Measurements from ENCODE around the gene LEFTY1. TPM values are rescaled to one million over a fixed set of nuclear protein-coding genes. Genes with fewer than 3 reads are reported as not detected.

The LEFTY1 gene
- total RNA-seq, 2 experiments from 2014 or later, result 0.19 TPM; not detected in 1

DNA sequence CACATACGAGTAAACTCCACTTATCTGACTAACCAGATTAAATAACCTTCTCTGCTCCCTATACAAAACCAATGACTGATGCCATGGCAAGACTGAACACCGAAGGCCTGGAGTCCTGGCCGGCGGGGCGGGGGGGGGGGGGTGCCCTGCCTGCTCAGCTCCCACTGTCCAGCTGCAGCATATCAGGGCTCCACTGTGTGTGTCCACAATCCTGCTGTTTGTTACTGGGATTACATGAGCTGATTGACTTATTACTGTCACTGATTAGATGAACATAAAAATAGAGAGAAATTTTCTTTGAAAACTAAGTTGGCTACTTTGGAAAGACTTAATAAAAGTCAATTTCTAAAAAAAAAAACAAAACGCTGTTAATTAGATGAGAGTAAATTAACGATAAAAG lies 31.7 kb downstream of the LEFTY1 start:
- peaks cover 8% of the 10 kb centered on the region for H3K4me1 Mint-ChIP-seq
- H3K27me3 Mint-ChIP-seq, result no peaks in the 10 kb centered on the region
- H3K9me3 Mint-ChIP-seq, result no peaks in the 10 kb centered on the region
- DNase-seq, result no peak
- peaks cover 31% of the 10 kb centered on the region for H3K36me3 Mint-ChIP-seq
- POLR2A ChIA-PET, result interaction anchor here (0.7 kb wide), 1 partner anchor 61 kb away, joined by 5 read pairs; no protein-coding TSS in a partner anchor
- no peak overlapping the region for H3K27ac Mint-ChIP-seq
- no peak overlapping the region for H3K4me3 Mint-ChIP-seq
- ATAC-seq (ENCODE audit: low read depth), result no peak

DNA sequence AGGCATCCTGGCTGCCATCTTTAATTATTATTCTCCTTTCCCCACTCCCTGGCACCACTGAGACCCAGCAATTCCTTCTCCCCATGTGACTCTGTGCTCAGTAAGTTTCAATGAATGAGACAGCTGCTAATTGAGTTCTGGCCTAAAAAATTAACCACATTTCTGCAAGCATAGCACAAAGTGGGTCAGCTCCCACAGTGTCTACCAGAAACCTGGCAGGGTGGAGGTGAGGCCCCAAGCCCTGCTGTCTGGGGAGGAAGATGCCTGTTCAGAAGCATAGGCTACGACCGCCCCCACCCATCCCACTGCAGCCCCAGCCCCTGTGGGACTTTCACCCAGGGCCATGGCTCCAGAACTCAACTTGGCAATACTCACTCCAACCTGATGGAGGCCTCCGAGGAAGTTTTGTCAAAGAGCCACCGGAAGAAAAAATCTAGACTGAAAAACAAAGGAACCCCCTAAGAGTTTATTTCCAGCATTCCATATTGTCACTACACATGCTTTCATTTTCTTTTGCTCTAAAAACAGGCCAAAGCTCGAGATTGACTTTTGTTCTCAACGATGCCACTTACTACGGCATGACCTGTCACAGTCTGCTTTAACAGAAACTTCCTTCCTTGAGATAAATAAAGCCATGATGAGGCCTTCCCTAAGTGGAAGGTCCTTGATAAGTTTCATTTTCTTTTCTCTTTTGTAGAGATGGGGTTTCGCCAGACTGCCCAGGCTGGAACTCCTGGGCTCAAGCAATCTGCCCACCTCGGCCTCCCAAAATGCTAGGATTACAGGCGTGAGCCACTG lies 33.2 kb downstream of the LEFTY1 start:
- ATAC-seq (ENCODE audit: low read depth) (no peak), DNase-seq (no peak)
- Mint-ChIP-seq H3K27me3 (no peaks in the 10 kb centered on the region), H3K27ac (no peak overlapping the region), H3K9me3 (no peaks in the 10 kb centered on the region), H3K36me3 (peaks cover 42% of the 10 kb centered on the region), H3K4me1 (peaks cover 18% of the 10 kb centered on the region), H3K4me3 (no peak overlapping the region)
- POLR2A ChIA-PET, result interaction anchor here (0.8 to 1.0 kb wide), 2 partner anchors 20 to 388 kb away, joined by 3 read pairs; no protein-coding TSS in a partner anchor

DNA sequence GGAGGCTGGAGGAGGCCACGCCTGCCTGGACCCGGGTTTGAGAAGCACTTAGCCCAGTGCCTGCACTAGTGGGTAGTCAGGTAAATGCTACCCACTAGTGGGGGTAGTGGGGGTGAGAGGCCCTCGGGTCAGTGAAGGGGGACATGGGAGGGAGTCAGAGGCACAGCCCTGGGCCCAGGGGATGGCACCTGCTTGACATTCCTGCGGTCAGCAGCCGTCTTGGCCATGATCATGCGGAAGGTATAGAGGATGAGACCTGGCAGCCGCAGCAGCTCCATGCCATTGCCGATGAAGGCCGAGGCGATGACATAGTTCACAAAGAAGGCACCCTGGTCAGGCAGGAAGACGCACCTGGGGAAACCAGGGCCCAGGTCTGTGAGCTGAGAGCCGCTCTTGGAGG lies 35.5 kb downstream of the LEFTY1 start:
- no peak for ATAC-seq (ENCODE audit: low read depth)
- no peak overlapping the region for H3K27ac Mint-ChIP-seq
- DNase-seq, result no peak
- peaks cover 35% of the 10 kb centered on the region for H3K4me1 Mint-ChIP-seq
- H3K4me3 Mint-ChIP-seq, result no peak overlapping the region
- peaks cover 56% of the 10 kb centered on the region for H3K36me3 Mint-ChIP-seq
- H3K27me3 Mint-ChIP-seq, result no peaks in the 10 kb centered on the region
- H3K9me3 Mint-ChIP-seq, result no peaks in the 10 kb centered on the region
- POLR2A ChIA-PET, result interaction anchor here (1.0 kb wide), 1 partner anchor 84 kb away, joined by 3 read pairs; no protein-coding TSS in a partner anchor

DNA sequence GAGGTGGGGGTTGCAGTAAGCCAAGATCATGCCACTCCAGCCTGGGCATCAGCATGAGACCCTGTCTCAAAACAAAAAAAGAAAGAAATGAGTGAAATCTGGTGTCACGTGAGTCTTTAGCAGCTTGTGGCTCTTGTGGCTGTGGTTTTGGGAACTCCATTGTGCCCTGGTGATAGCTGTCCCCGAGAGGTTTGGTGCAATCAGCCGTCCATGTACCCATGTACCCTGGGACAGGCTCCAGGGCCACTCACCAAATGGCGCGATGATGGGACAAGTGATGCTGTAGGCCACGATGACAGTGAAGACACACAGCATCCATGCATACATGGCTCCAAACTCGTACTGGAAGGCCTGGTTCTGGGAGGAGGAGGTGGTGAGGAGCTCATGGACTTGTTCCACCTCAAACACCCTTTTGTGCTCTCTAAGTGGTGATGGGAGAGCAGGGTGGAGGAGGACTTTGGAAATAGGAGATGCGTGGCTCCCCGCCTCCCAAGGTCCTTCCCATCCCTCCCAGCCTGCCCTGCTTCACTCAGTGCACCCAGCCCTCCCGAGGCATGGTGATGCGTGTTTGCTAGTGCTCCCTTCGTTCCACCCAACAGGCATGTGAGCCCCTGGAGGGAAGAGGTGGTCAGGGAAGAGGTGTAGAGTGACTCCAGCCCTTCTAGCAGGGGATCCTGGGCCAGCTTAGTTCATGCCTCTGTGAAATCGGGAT lies 36.4 kb downstream of the LEFTY1 start:
- POLR2A ChIA-PET, result interaction anchor here (1.3 to 1.4 kb wide), 4 partner anchors 29 to 45 kb away, joined by 3 to 5 read pairs (median 4); partner anchors contain the start of gene TMEM63A
- peaks cover 60% of the 10 kb centered on the region for H3K36me3 Mint-ChIP-seq

DNA sequence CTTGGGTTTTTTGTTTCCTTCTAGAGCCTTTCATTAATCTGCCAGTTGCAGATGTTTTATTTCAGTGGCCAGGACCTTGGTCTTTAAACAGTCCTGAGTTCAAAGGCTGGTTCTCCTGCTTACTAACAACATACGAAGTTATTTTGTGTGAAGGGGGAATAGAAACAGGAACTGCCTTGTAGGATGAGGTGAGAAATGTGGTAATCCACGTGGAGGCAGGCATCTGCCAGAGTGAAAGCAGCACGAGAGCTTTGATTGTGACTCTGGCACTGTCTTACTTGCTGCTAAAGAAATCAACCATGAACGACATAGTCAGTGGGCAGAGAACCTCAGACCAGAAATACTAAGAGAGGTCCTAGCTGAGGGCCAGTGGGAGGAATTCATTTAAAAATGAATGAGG lies 37.1 kb downstream of the LEFTY1 start:
- no peak overlapping the region for H3K4me3 Mint-ChIP-seq
- H3K27ac Mint-ChIP-seq, result peak overlapping the region; percentile 51
- peaks cover 60% of the 10 kb centered on the region for H3K36me3 Mint-ChIP-seq
- H3K4me1 Mint-ChIP-seq, result peaks cover 43% of the 10 kb centered on the region
- no peaks in the 10 kb centered on the region for H3K9me3 Mint-ChIP-seq
- POLR2A ChIA-PET, result interaction anchor here (0.7 to 1.4 kb wide), 5 partner anchors 29 to 52 kb away, joined by 3 to 5 read pairs (median 4); partner anchors contain the start of gene TMEM63A
- no peaks in the 10 kb centered on the region for H3K27me3 Mint-ChIP-seq
- ATAC-seq (ENCODE audit: low read depth), result peak; percentile 40
- DNase-seq, result no peak

More for the DNA sequence above, 36.4 kb downstream of the LEFTY1 start:
- Mint-ChIP-seq H3K9me3 (no peaks in the 10 kb centered on the region), H3K4me3 (no peak overlapping the region), H3K27me3 (no peaks in the 10 kb centered on the region), H3K4me1 (peaks cover 43% of the 10 kb centered on the region), H3K27ac (peak overlapping the region; percentile 62)
- no peak for DNase-seq
- ATAC-seq (ENCODE audit: low read depth), result no peak

DNA sequence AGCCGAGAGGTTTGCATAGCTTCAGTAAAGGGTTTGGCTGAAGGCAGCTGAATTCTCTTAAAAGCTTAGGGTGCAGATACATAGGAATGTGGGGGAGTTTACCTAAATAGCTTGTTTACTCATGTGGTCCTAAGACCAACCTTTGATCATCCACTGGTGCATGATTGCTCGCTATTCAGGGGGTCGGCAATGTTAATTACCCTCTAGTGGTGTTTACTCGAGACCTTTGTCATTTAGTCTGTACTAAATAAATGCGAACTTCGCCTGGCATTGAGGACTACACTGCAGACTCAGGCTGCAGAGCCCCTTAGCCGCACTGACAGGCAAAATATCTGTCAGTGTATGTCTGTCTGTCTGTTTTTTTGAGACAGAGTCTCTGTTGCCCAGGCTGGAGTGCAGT lies 38.6 kb downstream of the LEFTY1 start:
- no peak overlapping the region for H3K4me3 Mint-ChIP-seq
- no peaks in the 10 kb centered on the region for H3K27me3 Mint-ChIP-seq
- no peaks in the 10 kb centered on the region for H3K9me3 Mint-ChIP-seq
- ATAC-seq (ENCODE audit: low read depth), result no peak
- H3K4me1 Mint-ChIP-seq, result peaks cover 39% of the 10 kb centered on the region
- peaks cover 51% of the 10 kb centered on the region for H3K36me3 Mint-ChIP-seq
- POLR2A ChIA-PET, result interaction anchor here (0.8 to 1.4 kb wide), 4 partner anchors 31 to 146 kb away, joined by 3 to 4 read pairs (median 4); partner anchors contain the start of gene PYCR2
- peak overlapping the region; percentile 24 for H3K27ac Mint-ChIP-seq
- DNase-seq, result no peak

DNA sequence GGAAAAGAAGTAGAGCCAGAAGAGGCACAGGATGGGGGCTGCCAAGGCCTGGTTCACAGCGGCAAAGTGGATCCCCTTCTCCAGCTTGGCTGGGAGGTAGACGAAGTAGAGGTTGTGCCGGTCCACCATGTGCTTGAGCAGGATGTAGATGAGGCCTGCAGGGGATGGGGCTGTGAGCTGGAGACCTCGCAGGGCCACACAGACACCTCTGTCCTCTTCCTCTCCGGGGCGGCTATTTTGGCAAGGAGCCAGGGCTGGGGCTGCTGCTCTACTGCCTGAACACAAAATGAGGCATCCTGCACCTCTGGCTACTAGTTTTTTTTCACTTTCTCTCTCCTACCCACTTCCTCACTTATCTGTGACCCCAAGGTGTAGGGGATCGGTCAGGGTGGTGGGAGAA lies 39.0 kb downstream of the LEFTY1 start:
- Mint-ChIP-seq H3K27me3 (no peaks in the 10 kb centered on the region), H3K27ac (peak overlapping the region; percentile 39), H3K4me1 (peaks cover 39% of the 10 kb centered on the region), H3K9me3 (no peaks in the 10 kb centered on the region), H3K36me3 (peaks cover 51% of the 10 kb centered on the region), H3K4me3 (no peak overlapping the region)
- POLR2A ChIA-PET, result interaction anchor here (0.6 to 1.4 kb wide), 5 partner anchors 23 to 147 kb away, joined by 3 to 4 read pairs (median 3); partner anchors contain the start of gene PYCR2
- DNase-seq (peak; percentile 57), ATAC-seq (ENCODE audit: low read depth) (peak; percentile 61)

DNA sequence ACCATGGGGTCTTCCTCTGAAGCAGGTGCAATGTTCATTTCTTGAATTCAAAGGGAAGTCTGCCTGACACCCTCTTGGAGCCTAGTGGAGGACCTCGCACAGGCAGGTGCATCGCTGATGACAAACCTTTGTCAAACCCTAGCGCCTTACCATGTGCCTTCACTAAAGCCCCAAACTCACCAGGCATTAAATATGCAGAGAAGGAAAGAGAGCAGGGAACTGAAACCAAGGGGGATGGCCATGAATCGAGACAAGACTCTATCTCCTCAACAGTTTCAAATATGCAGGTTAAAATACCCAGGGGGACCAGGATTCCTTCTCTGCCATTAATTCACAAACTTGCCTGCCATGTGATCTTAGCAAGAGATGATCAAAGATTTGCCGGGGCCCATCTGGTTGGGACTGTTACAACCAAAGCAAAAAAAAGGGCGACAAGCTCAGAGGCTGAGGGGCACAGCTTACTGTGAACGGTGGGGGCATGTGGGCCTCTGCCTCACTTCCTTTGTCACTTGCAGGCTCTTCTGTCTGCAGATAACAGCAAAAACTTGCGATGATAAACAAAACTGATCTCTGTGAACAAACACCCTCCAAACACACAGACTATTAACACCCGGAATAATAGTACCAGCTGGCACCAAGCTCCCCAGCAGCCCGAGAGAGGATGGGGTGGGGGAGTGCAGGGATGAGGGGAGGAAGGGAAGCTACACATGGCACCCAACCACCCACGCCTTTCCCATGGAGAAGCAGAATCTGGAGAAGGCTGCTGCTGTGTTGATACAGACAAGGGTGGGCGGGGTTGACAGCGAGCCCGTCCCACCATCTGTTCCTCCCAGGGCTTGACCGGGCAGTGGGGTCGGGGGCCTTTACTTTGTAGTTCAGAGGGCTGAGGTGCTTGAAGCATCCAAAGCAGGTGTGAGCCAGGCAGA lies 40.7 kb downstream of the LEFTY1 start:
- POLR2A ChIA-PET, result no interaction called here
- H3K4me3 Mint-ChIP-seq, result peak overlapping the region; percentile 24
- DNase-seq, result no peak
- peaks cover 39% of the 10 kb centered on the region for H3K4me1 Mint-ChIP-seq
- H3K36me3 Mint-ChIP-seq, result peaks cover 42% of the 10 kb centered on the region
- peak; percentile 59 for ATAC-seq (ENCODE audit: low read depth)
- no peaks in the 10 kb centered on the region for H3K27me3 Mint-ChIP-seq
- no peaks in the 10 kb centered on the region for H3K9me3 Mint-ChIP-seq
- peak overlapping the region; percentile 81 for H3K27ac Mint-ChIP-seq

DNA sequence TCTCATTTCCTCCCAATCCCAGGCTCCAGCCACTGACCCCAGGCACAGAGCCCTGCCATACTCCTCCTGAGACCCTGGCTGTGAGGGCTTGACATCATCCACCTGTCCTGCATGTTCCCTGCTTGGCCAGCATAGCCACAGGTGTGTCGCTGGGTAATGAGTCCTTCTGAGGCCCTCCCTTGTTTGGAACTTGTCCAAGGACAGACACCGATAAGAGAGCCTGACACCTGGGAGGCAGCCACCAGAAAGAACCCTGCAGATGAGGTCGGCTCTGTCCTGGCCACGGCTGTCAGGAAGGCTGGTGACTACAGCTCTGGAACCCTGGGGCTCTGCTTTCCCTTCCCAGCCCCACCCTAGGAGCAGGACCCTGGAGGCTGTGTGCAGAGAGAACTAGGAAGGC lies 41.3 kb downstream of the LEFTY1 start:
- Mint-ChIP-seq H3K4me1 (peaks cover 37% of the 10 kb centered on the region), H3K4me3 (no peak overlapping the region), H3K9me3 (no peaks in the 10 kb centered on the region), H3K27ac (peak overlapping the region; percentile 81), H3K27me3 (no peaks in the 10 kb centered on the region), H3K36me3 (peaks cover 36% of the 10 kb centered on the region)
- ATAC-seq (ENCODE audit: low read depth), result no peak
- no peak for DNase-seq
- POLR2A ChIA-PET, result no interaction called here

DNA sequence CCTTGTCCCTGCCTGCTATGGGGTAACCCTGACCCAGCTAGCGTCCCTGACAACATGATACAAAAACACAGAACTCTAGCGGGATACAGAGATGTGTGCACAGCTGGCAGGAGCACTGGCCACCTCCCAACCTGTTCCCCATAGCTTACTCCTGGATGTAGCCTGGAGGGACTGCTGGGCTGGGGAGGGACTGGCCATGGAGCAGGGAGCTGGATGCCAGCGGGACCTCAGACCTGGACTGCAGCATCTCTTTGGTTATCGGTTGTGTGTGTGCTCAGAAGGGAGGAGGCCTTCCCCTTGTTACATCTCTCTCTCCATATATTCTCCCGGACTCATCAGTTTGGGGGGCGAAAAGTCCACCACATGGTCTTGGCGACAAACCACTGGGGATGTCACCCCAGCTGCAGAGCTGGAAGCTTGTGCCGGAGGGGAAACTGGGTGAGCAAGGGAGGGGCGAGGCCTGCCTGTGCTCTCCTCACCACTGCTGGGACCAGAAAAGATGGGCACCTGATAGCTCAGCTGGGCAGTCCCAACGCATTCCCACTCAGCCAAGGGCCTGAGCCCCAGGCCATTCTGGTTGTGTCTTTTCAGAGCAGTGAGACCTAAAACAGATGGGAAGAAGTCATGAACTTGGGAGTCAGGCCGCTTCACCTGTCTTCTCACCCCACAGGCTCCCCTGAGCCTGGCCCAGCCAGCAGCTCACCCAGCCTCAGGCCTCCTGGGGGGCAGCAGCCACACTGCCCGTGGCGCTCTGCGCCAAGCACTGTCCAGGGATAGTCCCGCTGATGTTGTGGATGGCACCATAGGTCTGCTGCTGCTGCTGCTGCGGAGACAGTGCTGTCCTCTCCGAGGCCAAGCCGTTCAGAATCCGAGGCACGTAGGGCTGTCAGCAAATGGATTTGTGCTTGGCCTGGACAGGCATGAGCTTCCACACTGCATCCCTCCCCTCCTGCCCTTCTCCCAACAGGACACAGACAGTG lies 42.3 kb downstream of the LEFTY1 start:
- Mint-ChIP-seq H3K4me3 (no peak overlapping the region), H3K36me3 (peaks cover 27% of the 10 kb centered on the region)
- POLR2A ChIA-PET, result no interaction called here

DNA sequence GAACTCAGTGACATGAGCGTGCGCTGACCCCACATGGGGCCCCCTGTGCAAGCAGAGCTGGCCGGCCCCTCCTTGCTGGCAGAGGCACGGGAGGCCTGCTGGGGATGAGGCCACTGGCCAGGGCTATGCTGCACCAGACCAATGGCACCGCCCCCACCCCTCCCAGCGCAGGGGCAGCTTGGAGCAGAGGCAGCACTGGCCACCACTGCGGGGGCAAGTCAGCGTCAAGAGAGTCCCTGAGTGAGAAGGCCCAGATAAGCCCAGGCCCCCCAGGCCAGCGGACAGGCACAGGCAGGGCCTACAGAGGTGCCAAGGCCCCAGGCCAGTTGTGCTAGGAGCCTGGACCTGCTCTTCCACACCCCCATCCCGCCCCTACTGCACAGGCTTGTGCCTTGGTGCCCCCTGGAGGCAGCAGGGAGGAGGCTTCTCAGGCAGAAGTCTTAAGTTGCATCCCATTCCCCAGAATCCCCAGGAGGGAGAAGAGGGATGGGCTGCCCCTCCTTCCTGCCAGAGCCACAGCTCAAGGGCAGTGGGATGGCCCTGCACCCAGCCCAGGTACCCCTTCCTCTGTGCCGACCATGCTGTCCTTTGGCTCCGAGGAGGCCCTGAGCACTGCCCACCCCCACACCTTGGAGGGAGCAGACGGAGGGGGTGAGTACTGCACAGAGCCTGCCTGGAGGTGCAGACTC lies 43.2 kb downstream of the LEFTY1 start:
- Mint-ChIP-seq H3K36me3 (peaks cover 22% of the 10 kb centered on the region), H3K27ac (no peak overlapping the region), H3K9me3 (no peaks in the 10 kb centered on the region), H3K4me1 (peaks cover 26% of the 10 kb centered on the region), H3K27me3 (no peaks in the 10 kb centered on the region), H3K4me3 (no peak overlapping the region)
- POLR2A ChIA-PET, result no interaction called here
- ATAC-seq (ENCODE audit: low read depth) (no peak), DNase-seq (no peak)

More for the DNA sequence above, 42.3 kb downstream of the LEFTY1 start:
- DNase-seq (no peak), ATAC-seq (ENCODE audit: low read depth) (no peak)
- Mint-ChIP-seq H3K27me3 (no peaks in the 10 kb centered on the region), H3K27ac (no peak overlapping the region), H3K4me1 (peaks cover 30% of the 10 kb centered on the region), H3K9me3 (no peaks in the 10 kb centered on the region)

Data from activated naive CD8-positive, alpha-beta T cell treated with anti-CD3 and anti-CD28 coated beads, Interleukin-2, amount 10 ng/mL, durations not matched to agents 7 days and 5 days (primary cell).